Activated T-helper 2 cell treated with anti-CD3 and anti-CD28 coated beads, Interferon-gamma antibody, Interleukin-2, Interleukin-4, amounts not matched to agents 10 μg/mL and 5 μg/mL and 100 μg/mL, durations not matched to agents 14 hours and 24 hours and 36 hours (primary cell): ENCODE measurements around the gene ETDA. TPM values are rescaled to one million over a fixed set of nuclear protein-coding genes. Genes with fewer than 3 reads are reported as not detected.
"Not testable (repeated sequence)": the region's sequence is repeated elsewhere in the genome, so short reads cannot be mapped to it uniquely, and the experiment has no call there.

ENCODE experiments used
- DNase-seq: peaks from one replicate; pipeline ENCODE4 v3.0.0; 2021; ENCODE audit warnings: low spot score
- H3K27ac Mint-ChIP-seq: one replicate; pipeline ENCODE4 v1.8.0; 2021; ENCODE audit warnings: mixed read lengths
- H3K27me3 Mint-ChIP-seq: one replicate; pipeline ENCODE4 v1.8.0; 2021; ENCODE audit warnings: low read depth, mixed read lengths
- H3K36me3 Mint-ChIP-seq: one replicate; pipeline ENCODE4 v1.8.0; 2021; ENCODE audit warnings: low read depth, mixed read lengths
- H3K4me1 Mint-ChIP-seq: one replicate; pipeline ENCODE4 v1.8.0; 2021; ENCODE audit warnings: low read depth, mixed read lengths
- H3K4me3 Mint-ChIP-seq: one replicate; pipeline ENCODE4 v1.8.0; 2021; ENCODE audit warnings: low read depth, mild to moderate bottlenecking, moderate library complexity, mixed read lengths
- H3K9me3 Mint-ChIP-seq: one replicate; pipeline ENCODE4 v1.8.0; 2021; ENCODE audit warnings: mixed read lengths
- intact Hi-C: fragments of 100-400 bp; cut with micrococcal nuclease; formaldehyde crosslinking; loops from one replicate; pipeline ENCODE4 v1.15.1; 2023
- total RNA-seq: library from RNA; stranded (reverse); gene quantifications from 2 replicates; pipeline ENCODE4 v1.2.3, GENCODE V29; 2022

The ETDA gene
- total RNA-seq = not detected in 2 replicates

DNA sequence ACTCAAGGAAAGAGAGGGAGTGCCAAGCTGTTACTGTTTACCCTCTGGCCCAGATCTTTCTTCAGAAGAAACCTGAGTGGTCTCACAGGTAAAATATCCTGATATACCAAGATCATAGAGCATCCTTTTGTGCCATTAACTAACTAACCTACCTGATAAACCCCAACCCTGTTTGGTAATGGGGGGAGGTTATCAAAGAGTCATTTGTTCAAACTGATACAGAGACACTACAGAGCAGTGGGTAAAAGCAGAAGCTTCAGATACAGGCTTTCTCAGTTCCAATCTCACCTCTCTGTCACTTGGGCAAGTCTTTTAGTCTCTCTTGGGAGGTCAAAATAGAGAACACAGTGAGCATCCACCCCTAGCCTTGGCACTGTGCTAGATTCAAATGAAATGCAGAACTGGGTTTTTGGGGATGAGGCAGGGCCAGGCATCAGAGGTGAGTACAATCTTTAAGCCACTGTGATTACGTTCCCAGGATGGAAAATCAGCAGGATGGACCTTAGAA lies at the start of gene ETDA:
Gene ETDA (plus strand): TSS at position 51 of the 508 bp plus-strand sequence. CDS start 1,216 bp downstream, outside the sequence.
- H3K4me3 Mint-ChIP-seq, H3K27me3 Mint-ChIP-seq, H3K9me3 Mint-ChIP-seq, H3K27ac Mint-ChIP-seq, H3K36me3 Mint-ChIP-seq, intact Hi-C loops, H3K4me1 Mint-ChIP-seq, DNase-seq: not testable (repeated sequence)

DNA sequence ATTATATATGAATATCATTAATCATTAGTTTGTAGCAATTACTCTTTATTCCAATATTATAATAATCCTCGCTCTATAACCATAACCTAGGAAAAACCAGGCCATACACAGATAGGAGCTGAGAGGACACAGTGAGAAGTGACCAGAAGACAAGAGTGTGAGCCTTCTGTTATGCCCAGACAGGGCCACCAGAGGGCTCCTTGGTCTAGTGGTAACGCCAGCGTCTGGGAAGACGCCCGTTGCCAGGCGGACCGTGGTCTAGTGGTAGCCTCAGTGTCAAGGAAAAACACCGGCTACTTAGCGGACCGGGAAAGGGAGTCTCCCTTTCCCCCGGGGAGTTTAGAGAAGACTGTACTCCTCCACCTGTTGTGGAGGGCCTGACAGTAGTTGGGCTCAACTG lies 45.4 kb upstream of the ETDA start:
- H3K9me3 Mint-ChIP-seq, intact Hi-C loops, H3K36me3 Mint-ChIP-seq, H3K4me3 Mint-ChIP-seq, DNase-seq, H3K27ac Mint-ChIP-seq: not testable (repeated sequence)
- Mint-ChIP-seq H3K4me1 (peaks cover 14% of the 10 kb centered on the region), H3K27me3 (peaks cover 24% of the 10 kb centered on the region)

DNA sequence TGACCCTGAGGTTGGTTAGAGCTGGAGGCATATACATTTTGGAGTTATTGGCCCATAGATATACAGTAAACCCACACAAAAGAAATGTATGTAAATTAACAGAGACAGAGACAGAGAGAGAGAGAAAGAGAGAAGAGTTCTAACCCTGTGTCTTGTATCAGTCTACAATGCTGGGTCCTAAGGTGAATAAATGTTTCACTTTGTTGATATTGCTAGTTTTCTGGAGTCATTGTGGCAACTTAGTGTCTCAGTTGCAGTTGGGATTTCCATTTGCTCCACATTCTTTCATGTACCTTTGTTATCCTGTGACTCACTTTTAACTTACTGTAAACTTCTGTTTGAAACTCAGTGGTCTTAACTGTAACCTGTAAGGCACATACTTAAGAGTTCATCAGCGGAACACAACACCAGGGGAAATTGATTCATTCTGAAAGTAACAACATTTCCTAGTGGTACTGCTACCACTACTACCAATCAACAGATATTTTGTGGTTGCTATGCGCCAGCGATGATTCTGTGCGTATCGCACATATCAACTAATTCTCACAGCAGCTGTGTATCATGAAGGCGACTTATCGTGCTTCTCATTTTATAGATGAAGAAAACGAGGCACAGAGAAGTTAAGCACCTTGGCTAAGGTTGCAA lies 38.5 kb upstream of the ETDA start:
- intact Hi-C loops = no loop called here
- no peaks in the 10 kb centered on the region for H3K27me3 Mint-ChIP-seq
- DNase-seq = peak; percentile 46
- H3K4me3 Mint-ChIP-seq = no peak overlapping the region
- peak overlapping the region; percentile 71 for H3K27ac Mint-ChIP-seq
- H3K4me1 Mint-ChIP-seq = peaks cover 28% of the 10 kb centered on the region
- H3K9me3 Mint-ChIP-seq = no peaks in the 10 kb centered on the region
- no peaks in the 10 kb centered on the region for H3K36me3 Mint-ChIP-seq

DNA sequence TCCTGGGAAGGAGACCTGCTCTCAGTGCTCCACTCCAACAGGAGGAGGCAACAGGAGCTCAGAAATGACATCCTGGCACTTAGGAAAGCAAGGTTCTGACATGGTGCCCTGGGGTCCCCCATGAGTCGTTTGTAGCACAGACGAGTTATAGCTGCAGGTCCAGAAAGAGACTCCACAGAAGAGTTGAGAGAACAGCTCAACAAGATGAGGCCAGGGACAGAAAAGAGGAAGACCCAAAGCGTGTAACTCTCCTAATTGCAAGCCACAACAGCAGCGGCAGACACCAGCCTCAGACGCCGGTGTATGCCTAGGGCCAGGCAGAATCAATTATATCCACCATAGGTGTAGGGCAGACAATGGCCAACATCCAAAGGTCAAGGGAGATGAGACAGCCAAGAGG lies 5.9 kb upstream of the ETDA start:
- H3K27me3 Mint-ChIP-seq, H3K9me3 Mint-ChIP-seq, H3K4me1 Mint-ChIP-seq, intact Hi-C loops, DNase-seq, H3K36me3 Mint-ChIP-seq, H3K27ac Mint-ChIP-seq, H3K4me3 Mint-ChIP-seq: not testable (repeated sequence)

DNA sequence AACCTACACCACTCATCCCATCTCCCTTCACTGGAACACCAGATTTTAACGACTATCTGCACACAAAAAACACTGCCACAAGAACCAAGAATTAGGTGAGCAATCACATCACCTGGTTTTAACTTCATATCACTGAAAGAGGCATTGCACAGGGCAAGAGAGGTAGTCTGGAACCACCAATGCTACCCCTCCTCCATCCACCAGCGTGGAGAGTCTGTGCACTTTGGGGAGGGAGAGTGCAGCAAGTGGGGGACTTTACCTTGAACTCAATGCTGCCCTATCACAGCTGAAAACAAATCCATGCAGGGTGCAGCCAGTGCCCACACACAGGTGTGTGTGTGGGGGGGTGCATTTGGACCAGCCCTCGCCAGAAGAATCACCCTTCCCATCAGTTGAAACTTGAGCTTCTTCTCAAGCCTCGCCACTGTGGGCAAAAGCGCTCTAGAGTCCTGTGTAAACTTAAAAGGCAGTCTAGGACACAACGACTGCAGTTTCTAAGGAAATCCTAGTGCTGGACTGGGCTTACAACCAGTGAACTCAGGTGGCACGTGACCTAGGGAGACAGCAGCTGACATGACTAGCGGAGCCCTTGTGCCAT lies 4.3 kb downstream of the ETDA start:
- H3K9me3 Mint-ChIP-seq, H3K27me3 Mint-ChIP-seq, DNase-seq, intact Hi-C loops, H3K4me3 Mint-ChIP-seq, H3K4me1 Mint-ChIP-seq, H3K27ac Mint-ChIP-seq, H3K36me3 Mint-ChIP-seq: not testable (repeated sequence)

DNA sequence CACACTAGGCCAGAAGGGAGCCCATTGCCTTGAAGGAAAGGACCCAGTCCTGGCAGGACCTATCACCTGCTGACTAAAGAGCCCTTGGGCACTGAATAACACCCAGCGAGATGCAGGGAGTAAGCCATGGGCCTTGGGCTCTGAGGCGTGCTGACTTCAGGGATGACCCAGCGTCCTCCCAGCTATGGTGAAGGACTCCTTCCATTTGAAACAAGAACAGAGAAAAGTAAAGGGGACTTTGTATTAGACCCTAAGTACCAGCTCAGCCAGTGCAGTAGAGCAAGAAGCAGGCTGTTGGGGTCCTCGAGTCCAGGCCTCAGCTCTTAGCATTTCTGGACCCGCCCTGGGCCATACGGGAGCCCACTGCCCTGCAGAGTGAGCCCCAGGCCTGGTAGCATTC lies 5.1 kb downstream of the ETDA start:
- Mint-ChIP-seq H3K9me3 (peaks cover 6% of the 10 kb centered on the region), H3K27ac (no peak overlapping the region), H3K4me3 (no peak overlapping the region), H3K27me3 (peaks cover 3% of the 10 kb centered on the region), H3K4me1 (no peaks in the 10 kb centered on the region), H3K36me3 (no peaks in the 10 kb centered on the region)
- no peak for DNase-seq
- intact Hi-C loops = no loop called here

DNA sequence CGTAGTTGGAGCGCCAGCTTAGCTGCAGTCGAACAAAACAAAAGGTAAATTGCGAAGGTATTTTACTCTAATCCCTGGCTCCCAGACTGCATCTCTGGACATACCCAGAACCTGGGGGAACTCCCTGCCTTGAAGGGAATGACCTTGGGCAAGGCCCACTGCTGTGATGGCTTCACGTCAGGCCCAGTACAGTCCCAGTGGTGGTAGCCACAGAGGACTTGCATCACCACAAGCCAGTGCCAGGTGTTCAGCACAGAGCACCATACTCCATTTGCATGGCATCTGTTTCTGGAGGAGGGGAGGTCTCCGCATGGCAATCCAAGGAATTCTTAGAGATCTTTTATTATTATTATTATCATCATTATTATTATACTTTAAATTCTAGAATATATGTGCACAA lies 5.6 kb downstream of the ETDA start:
- intact Hi-C loops = no loop called here
- no peak for DNase-seq
- no peaks in the 10 kb centered on the region for H3K4me1 Mint-ChIP-seq
- H3K36me3 Mint-ChIP-seq = no peaks in the 10 kb centered on the region
- H3K4me3 Mint-ChIP-seq = no peak overlapping the region
- peaks cover 3% of the 10 kb centered on the region for H3K27me3 Mint-ChIP-seq
- H3K27ac Mint-ChIP-seq = no peak overlapping the region
- H3K9me3 Mint-ChIP-seq = peaks cover 6% of the 10 kb centered on the region

DNA sequence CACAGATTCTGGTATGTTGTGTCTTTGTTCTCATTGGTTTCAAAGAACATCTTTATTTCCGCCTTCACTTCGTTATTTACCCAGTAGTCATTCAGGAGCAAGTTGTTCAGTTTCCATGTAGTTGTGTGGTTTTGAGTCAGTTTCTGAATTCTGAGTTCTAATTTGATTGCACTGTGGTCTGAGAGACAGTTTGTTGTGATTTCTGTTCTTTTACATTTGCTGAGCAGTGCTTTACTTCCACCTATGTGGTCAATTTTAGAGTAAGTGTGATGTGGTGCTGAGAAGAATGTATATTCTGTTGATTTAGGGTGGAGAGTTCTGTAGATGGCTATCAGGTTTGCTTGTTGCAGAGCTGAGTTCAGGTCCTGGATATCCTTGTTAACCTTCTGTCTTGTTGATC lies 9.1 kb downstream of the ETDA start:
- H3K9me3 Mint-ChIP-seq = peaks cover 18% of the 10 kb centered on the region
- intact Hi-C loops, H3K4me1 Mint-ChIP-seq, DNase-seq, H3K27ac Mint-ChIP-seq, H3K27me3 Mint-ChIP-seq, H3K4me3 Mint-ChIP-seq, H3K36me3 Mint-ChIP-seq: not testable (repeated sequence)

DNA sequence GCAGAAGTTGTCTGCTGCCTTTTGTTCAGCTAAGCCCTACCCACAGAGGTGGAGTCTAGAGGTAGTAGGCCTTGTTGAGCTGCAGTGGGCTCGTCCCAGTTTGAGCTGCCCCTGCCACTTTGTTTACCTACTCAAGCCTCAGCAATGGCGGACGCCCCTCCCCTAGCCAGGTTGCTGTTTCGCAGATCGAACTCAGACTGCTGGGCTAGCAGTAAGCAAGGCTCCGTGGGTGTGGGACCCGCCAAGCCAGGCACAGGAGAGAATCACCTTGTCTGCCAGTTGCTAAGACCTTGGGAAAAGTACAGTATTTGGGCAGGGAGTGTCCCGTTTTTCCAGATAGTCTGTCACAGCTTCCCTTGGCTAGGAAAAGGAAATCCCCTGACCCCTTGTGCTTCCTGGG lies 11.5 kb downstream of the ETDA start:
- not testable (repeated sequence) for H3K27me3 Mint-ChIP-seq, H3K27ac Mint-ChIP-seq

DNA sequence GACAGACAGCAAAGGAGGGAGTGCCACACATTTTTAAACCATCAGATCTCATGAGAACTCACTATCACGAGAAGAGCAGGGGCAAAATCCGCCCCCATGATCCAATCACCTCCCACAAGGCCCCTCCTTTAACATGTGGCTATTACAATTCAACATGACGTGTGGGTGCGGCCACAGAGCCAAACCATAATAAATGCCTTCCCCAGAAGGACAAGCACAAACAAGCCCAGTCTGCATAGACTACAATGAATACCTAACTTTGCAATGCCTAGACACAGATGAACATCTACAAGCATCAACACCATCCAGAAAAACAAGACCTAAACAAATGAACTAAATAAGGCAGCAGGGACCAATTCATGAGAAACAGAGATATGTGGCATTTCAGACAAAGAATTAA lies 12.3 kb downstream of the ETDA start:
- H3K27me3 Mint-ChIP-seq = peaks cover 7% of the 10 kb centered on the region
- H3K36me3 Mint-ChIP-seq = no peaks in the 10 kb centered on the region
- no peak for DNase-seq
- intact Hi-C loops = no loop called here
- H3K4me1 Mint-ChIP-seq = no peaks in the 10 kb centered on the region
- no peak overlapping the region for H3K4me3 Mint-ChIP-seq
- peaks cover 30% of the 10 kb centered on the region for H3K9me3 Mint-ChIP-seq
- H3K27ac Mint-ChIP-seq = no peak overlapping the region

More for the DNA sequence above, 11.5 kb downstream of the ETDA start:
- intact Hi-C loops, DNase-seq, H3K36me3 Mint-ChIP-seq, H3K4me3 Mint-ChIP-seq, H3K4me1 Mint-ChIP-seq: not testable (repeated sequence)
- peaks cover 30% of the 10 kb centered on the region for H3K9me3 Mint-ChIP-seq

DNA sequence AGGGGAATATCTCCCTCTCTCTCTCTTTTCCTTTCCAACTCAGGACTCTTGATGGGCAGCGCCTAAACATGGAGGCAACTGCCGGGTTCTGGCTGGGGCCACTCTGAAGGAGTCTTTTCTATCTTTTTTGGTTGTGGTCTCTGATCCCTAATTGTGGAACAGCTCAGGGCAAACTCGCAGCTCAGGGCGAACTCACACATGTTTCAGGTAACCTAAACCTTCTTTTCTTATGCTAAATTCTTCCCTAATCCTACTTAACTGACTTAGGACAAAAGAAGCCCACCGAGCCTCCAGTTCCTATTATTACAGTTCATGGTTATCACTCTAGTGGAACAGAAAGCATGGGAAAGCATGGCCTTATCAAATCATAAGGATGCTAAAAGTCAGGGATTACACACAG lies 21.3 kb downstream of the ETDA start:
- Mint-ChIP-seq H3K36me3 (no peaks in the 10 kb centered on the region), H3K4me3 (no peak overlapping the region), H3K27ac (no peak overlapping the region), H3K27me3 (no peaks in the 10 kb centered on the region), H3K9me3 (peaks cover 9% of the 10 kb centered on the region), H3K4me1 (no peaks in the 10 kb centered on the region)
- intact Hi-C loops = no loop called here
- no peak for DNase-seq

DNA sequence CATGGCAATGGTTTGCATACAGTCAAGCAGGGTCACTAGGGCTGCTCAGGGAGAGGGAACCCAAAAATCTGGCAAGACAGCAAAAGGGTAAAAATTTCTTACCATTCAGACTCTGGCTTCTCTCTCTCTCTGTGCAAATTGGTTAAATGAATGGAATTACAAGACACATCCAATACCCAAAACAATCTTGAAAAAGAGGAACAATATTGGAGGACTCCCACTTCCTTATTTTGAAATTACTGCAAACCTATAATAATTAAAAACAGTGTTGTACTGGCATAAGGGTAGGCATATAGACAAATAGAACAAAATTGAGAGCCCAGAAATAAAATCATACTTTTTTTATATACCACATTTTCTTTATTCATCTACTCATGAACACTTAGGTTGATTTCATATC lies 24.1 kb downstream of the ETDA start:
- Mint-ChIP-seq H3K27me3 (no peaks in the 10 kb centered on the region), H3K27ac (no peak overlapping the region), H3K36me3 (peaks cover 3% of the 10 kb centered on the region), H3K4me1 (no peaks in the 10 kb centered on the region), H3K4me3 (no peak overlapping the region), H3K9me3 (peaks cover 35% of the 10 kb centered on the region)
- no peak for DNase-seq
- intact Hi-C loops = no loop called here

DNA sequence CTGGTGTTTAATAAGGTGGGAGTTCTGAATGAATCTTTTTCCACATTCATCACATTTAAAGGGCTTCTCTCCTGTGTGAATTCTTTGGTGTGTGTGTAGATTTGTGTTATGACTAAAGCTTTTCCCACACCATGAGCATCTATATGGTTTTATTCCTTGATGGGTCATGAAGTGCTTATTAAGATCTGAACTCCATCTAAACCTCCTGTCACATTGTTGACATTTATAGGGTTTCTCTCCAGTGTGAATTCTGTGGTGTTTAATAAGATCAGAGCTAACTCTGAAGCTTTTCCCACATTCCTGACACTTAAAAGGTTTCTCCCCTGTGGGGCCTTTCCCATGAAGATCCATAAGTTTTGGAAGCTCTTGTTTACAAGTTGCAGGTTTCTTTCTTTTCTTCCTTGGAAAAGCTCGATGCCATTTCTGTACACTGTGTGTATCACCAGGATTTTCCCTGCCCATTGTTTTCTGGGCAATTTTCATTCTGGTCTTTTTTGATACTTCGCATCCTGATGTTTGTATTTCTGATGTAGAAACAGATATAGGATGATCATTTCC lies 35.5 kb downstream of the ETDA start:
- H3K36me3 Mint-ChIP-seq = peaks cover 26% of the 10 kb centered on the region

More for the DNA sequence above, 35.5 kb downstream of the ETDA start:
- H3K9me3 Mint-ChIP-seq = peaks cover 41% of the 10 kb centered on the region
- no peaks in the 10 kb centered on the region for H3K27me3 Mint-ChIP-seq
- intact Hi-C loops = no loop called here
- no peak overlapping the region for H3K27ac Mint-ChIP-seq
- no peaks in the 10 kb centered on the region for H3K4me1 Mint-ChIP-seq
- DNase-seq = no peak
- no peak overlapping the region for H3K4me3 Mint-ChIP-seq
